NCI-H1105 (cell line): Measurements from ENCODE around the gene NUP214.
"Not testable (repeated sequence)": the region's sequence is repeated elsewhere in the genome, so short reads cannot be mapped to it uniquely, and the experiment has no call there.

Experiments
- DNase-seq: peaks from one replicate; lab custom pipeline; 2025; lab: John Stamatoyannopoulos, UW

Gene NUP214

DNA sequence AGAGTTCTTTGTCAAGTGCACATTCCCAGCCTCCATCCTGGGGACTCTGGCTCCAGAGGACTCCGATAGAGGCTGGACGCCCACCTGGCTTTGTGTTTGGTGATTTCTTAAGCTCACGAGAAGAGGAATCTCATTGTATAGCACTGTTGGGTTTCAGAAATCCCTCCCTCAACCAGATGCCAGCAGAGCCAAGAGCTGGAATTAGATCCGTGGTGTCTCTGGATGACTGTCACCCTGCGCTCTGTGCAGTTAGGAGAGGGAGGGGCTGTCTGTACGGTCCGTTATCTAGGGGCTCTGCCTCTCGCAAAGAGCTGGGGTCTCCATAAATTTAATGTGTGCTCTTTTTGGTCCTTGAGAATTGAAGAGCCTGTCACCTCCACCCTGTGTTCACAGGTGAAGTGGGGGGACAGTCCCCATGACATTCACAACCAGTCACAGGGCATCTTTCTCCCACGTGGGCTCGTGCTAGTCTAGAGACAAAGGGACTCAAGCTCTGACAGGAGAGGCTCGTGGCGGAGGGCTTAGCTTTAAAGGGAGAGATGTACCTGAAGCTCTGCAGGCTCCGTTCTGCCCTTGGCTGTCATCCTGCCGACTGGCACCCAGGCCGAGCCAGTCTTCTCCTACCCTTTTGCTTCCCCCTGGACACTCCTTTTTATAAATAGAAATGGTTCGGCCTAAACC lies 109.6 kb downstream of the NUP214 start:
- DNase-seq: no peak

DNA sequence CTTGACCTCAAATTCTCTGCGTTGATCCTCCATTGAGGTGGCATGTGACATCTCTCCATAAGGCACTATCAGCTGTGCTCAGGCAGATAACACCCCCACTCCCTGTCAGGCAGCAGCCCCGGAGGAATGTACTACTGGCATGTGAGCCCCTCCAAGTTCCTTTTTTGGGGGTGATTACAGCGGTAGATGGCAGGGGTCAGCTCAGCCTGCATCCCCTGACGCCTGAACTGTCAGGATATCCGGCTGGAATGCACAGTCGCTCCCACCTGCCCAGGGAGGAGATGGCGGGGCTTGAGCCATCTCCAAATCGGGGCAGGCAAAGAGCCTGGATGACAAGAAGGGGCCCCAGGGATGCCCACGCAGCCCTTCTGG lies 110.1 kb downstream of the NUP214 start:
- no peak for DNase-seq

DNA sequence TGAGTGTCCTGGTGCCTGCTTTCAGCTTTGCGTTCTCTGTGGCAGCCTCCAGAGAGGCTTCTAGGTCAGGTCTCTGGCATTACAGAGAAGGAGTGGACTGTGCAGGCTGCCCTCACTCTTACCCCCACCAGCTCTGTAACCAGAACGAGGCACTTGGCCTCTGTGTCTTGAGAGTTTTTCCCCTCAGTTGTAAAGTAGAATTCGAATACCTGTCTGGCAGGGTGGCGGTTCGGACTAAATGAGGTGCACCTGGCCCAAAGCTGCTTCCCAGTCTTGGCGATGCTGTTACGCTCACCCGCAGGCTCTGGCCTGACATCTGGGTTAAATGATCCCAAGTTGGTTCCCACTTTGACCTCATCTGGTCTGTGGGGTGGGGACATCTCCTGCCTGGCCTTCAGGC lies 110.8 kb downstream of the NUP214 start:
- DNase-seq: no peak

DNA sequence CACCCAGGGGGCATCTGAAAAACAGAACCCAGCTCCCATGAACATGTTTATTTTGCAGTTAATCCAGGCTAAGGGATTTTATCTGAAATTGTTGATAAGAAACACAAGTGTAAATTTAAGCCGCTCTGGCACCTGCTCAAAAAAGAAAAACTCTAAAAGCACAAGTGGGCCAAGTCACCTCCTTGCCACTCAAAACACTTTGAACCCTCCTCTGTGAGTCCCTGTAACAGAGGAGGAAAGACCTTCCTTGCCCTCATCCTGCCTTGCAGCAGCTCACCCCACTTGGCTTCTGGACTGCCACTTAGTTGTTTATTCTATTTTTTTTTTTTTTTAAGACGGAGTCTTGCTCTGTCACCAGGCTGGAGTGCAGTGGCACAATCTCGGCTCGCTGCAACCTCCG lies 111.4 kb downstream of the NUP214 start:
- DNase-seq: no peak

DNA sequence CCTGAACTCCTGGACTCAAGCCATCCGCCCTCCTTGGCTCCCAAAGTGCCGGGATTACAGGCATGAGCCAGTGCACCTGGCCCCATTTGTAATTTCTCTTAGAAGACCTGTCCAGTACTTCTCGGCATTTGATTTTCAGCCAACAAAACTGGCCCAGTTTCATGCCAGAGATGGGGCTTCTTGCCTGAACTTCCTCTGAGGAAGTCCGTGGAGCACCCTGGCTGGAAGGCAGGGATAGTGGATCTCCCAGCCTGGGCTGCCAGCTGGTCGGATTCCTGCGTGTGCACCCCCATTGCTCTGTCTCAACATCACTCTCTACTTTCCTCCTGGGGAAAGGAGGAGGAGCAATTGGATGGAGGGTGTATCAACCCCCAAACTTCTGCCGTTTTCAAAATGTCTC lies 111.9 kb downstream of the NUP214 start:
- DNase-seq: no peak

DNA sequence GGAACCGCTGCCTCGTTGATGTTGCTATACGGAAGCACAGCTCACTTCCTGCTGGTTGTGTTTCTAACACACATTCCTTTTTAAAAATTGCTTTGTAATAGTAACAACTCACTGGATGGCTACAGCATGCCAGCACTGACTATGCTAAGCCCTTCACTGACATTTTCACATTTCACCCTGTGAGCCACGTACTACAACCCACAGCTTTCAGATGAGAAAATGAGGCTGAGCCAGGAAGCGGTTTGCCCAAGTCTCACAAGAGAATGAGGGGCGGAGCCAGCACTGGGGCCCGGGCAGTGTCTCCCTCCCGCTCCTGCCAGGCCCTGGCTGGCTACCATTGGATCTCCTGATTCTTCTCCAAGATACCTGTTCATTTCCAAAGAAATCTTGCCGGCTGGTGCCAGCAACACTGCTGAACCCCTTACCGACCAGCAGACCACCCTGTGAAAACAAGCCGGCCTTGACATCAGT lies 112.6 kb downstream of the NUP214 start:
- DNase-seq: no peak

GRCh38 chr9:131238402-131239021 lies 113.1 kb downstream of the NUP214 start:
- no peak for DNase-seq

GRCh38 chr9:131239161-131239975 lies 114.0 kb downstream of the NUP214 start:
- no peak for DNase-seq

DNA sequence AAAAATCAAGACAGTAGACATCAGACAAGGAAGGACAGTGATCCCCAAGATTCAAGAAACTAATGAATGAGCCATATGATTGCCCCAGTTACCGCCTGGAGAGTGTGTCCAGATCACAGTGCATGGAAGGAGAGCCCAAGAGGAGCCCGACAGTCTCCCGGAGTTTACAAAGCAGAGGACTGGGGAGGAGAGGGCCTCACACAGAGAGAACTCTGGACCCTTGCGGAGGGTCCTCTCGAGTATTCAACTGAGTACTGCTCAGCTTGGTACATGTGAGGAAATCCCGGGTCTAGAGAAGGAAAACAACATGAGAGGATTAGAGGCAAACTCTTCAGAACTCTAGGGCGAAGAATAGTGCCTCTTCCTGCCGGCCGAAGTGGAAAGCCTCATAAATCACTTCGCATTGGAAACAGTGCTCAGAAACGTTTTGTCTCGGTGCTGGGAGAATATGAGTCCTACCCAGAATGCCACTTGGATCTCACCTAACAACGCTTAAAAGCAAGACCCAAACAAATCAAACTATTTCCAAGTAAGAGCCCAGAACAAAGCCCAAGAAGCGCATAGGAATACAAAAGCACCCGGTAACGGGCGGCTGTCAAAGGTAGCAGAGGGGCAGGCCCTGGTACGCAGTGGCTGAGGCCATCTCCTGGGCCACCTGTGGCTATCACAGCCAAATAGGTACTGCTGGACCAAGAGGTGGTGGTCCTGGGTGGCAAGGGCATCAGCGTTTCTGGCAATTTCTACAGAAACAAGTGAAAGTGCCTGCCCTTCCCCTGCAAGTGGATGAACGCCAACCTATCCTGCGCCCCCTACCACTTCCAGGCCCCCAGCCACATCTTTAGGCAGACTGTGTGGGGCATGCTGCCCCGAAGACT lies 114.9 kb downstream of the NUP214 start:
- DNase-seq: no peak

DNA sequence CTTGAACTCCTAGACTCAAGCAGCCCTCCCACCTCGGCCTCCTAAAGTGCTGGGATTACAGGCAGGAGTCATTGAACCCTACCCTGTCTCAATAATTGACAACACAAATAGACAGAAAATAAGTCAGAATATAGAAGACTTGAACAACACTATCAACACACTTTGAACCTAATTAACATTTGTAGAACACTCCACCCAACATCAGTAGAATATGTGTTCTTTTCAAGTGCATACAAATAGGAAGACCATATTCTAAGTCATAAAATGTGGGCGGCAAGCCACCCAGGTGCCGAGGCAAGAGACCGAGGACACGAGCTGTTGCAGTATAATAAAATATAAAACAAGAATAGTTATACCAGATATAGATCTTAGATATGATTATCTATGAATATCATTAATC lies 118.9 kb downstream of the NUP214 start:
- not testable (repeated sequence) for DNase-seq

- DNase-seq: no peak
These were observed 121.2 kb downstream of the NUP214 start for GRCh38 chr9:131246618-131247017.

GRCh38 chr9:131252120-131252519 lies 126.7 kb downstream of the NUP214 start:
- no peak for DNase-seq

GRCh38 chr9:131253891-131254491 lies 128.6 kb downstream of the NUP214 start:
- DNase-seq: no peak

DNA sequence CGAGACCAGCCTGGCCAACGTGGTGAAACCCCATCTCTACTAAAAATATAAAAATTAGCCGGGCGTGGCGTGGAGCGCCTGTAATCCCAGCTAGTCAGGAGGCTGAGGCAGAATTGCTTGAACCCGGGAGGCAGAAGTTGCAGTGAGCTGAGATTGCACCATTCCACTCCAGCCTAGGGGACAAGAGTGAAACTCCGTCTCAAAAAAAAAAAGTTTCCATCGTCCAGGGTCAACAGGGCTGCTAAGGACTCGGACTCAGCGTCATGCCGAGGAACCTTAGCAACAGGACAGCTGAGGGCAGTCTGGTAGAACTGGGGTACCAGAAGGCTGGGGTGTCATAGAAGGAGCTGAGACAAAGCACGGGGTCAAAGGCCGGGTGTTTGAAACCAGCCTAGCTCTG lies 129.2 kb downstream of the NUP214 start:
- no peak for DNase-seq

GRCh38 chr9:131255676-131256197 lies 130.4 kb downstream of the NUP214 start:
- no peak for DNase-seq

GRCh38 chr9:131257266-131258025 lies 132.1 kb downstream of the NUP214 start:
- DNase-seq: no peak

- no peak for DNase-seq
These were observed 132.8 kb downstream of the NUP214 start for GRCh38 chr9:131258186-131258585.

- DNase-seq: no peak
These were observed 133.5 kb downstream of the NUP214 start for GRCh38 chr9:131258698-131259431.

DNA sequence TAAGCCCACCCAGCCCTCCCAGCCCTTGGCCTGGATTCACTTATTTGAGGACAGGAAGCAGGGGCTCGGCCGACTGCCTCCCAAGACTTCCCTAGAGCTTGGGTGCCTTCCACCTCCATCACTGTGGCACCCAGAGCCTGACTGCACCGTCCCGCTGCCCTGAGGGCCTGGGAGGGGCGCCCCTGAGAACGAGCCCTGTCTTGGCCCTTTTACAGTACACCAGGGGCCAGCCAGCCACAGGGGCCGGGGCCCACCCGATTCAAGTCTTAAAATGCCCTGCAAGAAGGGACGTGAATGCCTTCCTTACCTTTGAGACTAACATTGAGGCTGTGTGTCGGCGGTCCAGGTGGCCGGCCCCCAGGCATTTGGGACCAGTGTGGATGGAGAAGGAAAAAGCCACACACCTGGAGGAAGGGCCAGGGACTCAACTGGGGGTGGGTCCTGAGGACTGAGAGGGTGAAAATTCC lies 134.1 kb downstream of the NUP214 start:
- no peak for DNase-seq
